Effector memory CD4-positive, alpha-beta T cell (primary cell): Measurements from ENCODE around the gene ATP1B1.
"Not testable (repeated sequence)": the region's sequence is repeated elsewhere in the genome, so short reads cannot be mapped to it uniquely, and the experiment has no call there.

ENCODE experiments used
- DNase-seq, 3 donors: peaks; one replicate each; pipeline ENCODE4 v3.0.0-alpha.2; 2020
- H3K27ac ChIP-seq: 2 replicates; pipeline ENCODE4 v1.7.0; 2013; ENCODE audit warnings: mild to moderate bottlenecking, low read length, moderate library complexity; ENCODE audit not compliant: insufficient read depth, poor library complexity, severe bottlenecking
- H3K27me3 ChIP-seq: replicated peaks from 2 replicates; pipeline ENCODE4 v1.7.0; 2013; ENCODE audit warnings: mild to moderate bottlenecking, low read length; ENCODE audit not compliant: insufficient read depth, control insufficient read depth, poor library complexity, severe bottlenecking
- H3K36me3 ChIP-seq: 2 replicates; pipeline ENCODE4 v1.7.0; 2013; ENCODE audit warnings: mild to moderate bottlenecking, low read length, moderate library complexity; ENCODE audit not compliant: control insufficient read depth, insufficient read depth
- H3K4me1 ChIP-seq: 2 replicates; pipeline ENCODE4 v1.7.0; 2013; ENCODE audit warnings: low read length, mild to moderate bottlenecking; ENCODE audit not compliant: control insufficient read depth, insufficient read depth, poor library complexity, severe bottlenecking
- H3K4me3 ChIP-seq: 2 replicates; pipeline ENCODE4 v1.7.0; 2013; ENCODE audit warnings: low read length, low read depth, mild to moderate bottlenecking; ENCODE audit not compliant: insufficient read depth, poor library complexity, severe bottlenecking
- H3K9me3 ChIP-seq: 2 replicates; pipeline ENCODE4 v1.7.0; 2013; ENCODE audit warnings: mild to moderate bottlenecking, low read length, moderate library complexity; ENCODE audit not compliant: control insufficient read depth

Gene ATP1B1

GRCh38 chr1:169124459-169124858, 18.0 kb downstream of the ATP1B1 start:
- Histone ChIP-seq H3K27me3 (no peaks in the 10 kb centered on the region), H3K36me3 (no peaks in the 10 kb centered on the region), H3K9me3 (no peaks in the 10 kb centered on the region), H3K4me1 (no peaks in the 10 kb centered on the region), H3K27ac (no peak overlapping the region), H3K4me3 (no peak overlapping the region)
- DNase-seq, result no peak

- H3K36me3 ChIP-seq, H3K9me3 ChIP-seq, H3K4me1 ChIP-seq, H3K4me3 ChIP-seq, H3K27me3 ChIP-seq, DNase-seq, H3K27ac ChIP-seq: not testable (repeated sequence)
These were observed 19.1 kb downstream of the ATP1B1 start for GRCh38 chr1:169125597-169125996.

GRCh38 chr1:169126335-169126734, 19.8 kb downstream of the ATP1B1 start:
- Histone ChIP-seq H3K36me3 (no peaks in the 10 kb centered on the region), H3K4me3 (no peak overlapping the region), H3K27me3 (no peaks in the 10 kb centered on the region), H3K9me3 (no peaks in the 10 kb centered on the region), H3K27ac (no peak overlapping the region), H3K4me1 (no peaks in the 10 kb centered on the region)
- no peak for DNase-seq

- H3K27me3 ChIP-seq, result no peaks in the 10 kb centered on the region
- H3K36me3 ChIP-seq, result no peaks in the 10 kb centered on the region
- no peak overlapping the region for H3K4me3 ChIP-seq
- H3K9me3 ChIP-seq, result no peaks in the 10 kb centered on the region
- no peak for DNase-seq
- H3K27ac ChIP-seq, result no peak overlapping the region
- H3K4me1 ChIP-seq, result no peaks in the 10 kb centered on the region
These were observed 20.8 kb downstream of the ATP1B1 start for GRCh38 chr1:169127305-169127704.

- Histone ChIP-seq H3K27ac (no peak overlapping the region), H3K36me3 (no peaks in the 10 kb centered on the region), H3K9me3 (no peaks in the 10 kb centered on the region), H3K4me3 (no peak overlapping the region), H3K4me1 (no peaks in the 10 kb centered on the region), H3K27me3 (no peaks in the 10 kb centered on the region)
- no peak for DNase-seq
These were observed 22.1 kb downstream of the ATP1B1 start for GRCh38 chr1:169128562-169128961.

- H3K36me3 ChIP-seq, result no peaks in the 10 kb centered on the region
- no peaks in the 10 kb centered on the region for H3K27me3 ChIP-seq
- H3K4me3 ChIP-seq, result no peak overlapping the region
- DNase-seq, result no peak
- H3K9me3 ChIP-seq, result no peaks in the 10 kb centered on the region
- no peak overlapping the region for H3K27ac ChIP-seq
- no peaks in the 10 kb centered on the region for H3K4me1 ChIP-seq
These were observed 22.8 kb downstream of the ATP1B1 start for GRCh38 chr1:169129109-169129784.

- Histone ChIP-seq H3K27ac (no peak overlapping the region), H3K9me3 (no peaks in the 10 kb centered on the region), H3K27me3 (no peaks in the 10 kb centered on the region), H3K4me3 (no peak overlapping the region), H3K4me1 (no peaks in the 10 kb centered on the region), H3K36me3 (no peaks in the 10 kb centered on the region)
- DNase-seq, result no peak
These were observed 24.2 kb downstream of the ATP1B1 start for GRCh38 chr1:169130683-169131082.

GRCh38 chr1:169132512-169133227, 26.2 kb downstream of the ATP1B1 start:
- no peak for DNase-seq
- no peaks in the 10 kb centered on the region for H3K27me3 ChIP-seq
- no peaks in the 10 kb centered on the region for H3K36me3 ChIP-seq
- H3K27ac ChIP-seq, result no peak overlapping the region
- no peaks in the 10 kb centered on the region for H3K4me1 ChIP-seq
- no peak overlapping the region for H3K4me3 ChIP-seq
- no peaks in the 10 kb centered on the region for H3K9me3 ChIP-seq

GRCh38 chr1:169133228-169133576, 26.7 kb downstream of the ATP1B1 start:
- Histone ChIP-seq H3K27me3 (no peaks in the 10 kb centered on the region), H3K4me3 (no peak overlapping the region), H3K9me3 (no peaks in the 10 kb centered on the region), H3K4me1 (no peaks in the 10 kb centered on the region), H3K27ac (no peak overlapping the region), H3K36me3 (no peaks in the 10 kb centered on the region)
- no peak for DNase-seq

GRCh38 chr1:169133801-169134502, 27.5 kb downstream of the ATP1B1 start:
- Histone ChIP-seq H3K9me3 (no peaks in the 10 kb centered on the region), H3K27me3 (no peaks in the 10 kb centered on the region), H3K4me1 (no peaks in the 10 kb centered on the region), H3K4me3 (no peak overlapping the region), H3K27ac (no peak overlapping the region), H3K36me3 (no peaks in the 10 kb centered on the region)
- no peak for DNase-seq
